WTC11 (cell line): ENCODE measurements around the gene CLEC16A. TPM values are rescaled to one million over a fixed set of nuclear protein-coding genes. Genes with fewer than 3 reads are reported as not detected.

Experiments used
- ATAC-seq: fragments of 200-7000 bp; cut with Tn5 transposase; 2 replicates; pipeline ENCODE4 v1.10.0; 2021; ENCODE audit warnings: mild to moderate bottlenecking, moderate library complexity
- CTCF ChIA-PET: fragments of 300-600 bp; sonication (Branson Sonifier 250); formaldehyde crosslinking; loops from one replicate; lab custom pipeline; 2021; ENCODE audit warnings: antibody characterized with exemption; lab: Charles Lee
- POLR2A ChIA-PET: fragments of 350-600 bp; sonication (Branson Sonifier 250); formaldehyde crosslinking; loops from one replicate; lab custom pipeline; 2021; ENCODE audit warnings: antibody characterized with exemption; lab: Charles Lee
- DNase-seq: peaks from one replicate; pipeline ENCODE4 v3.0.0; 2021; ENCODE audit warnings: low spot score
- H3K27ac Mint-ChIP-seq: 2 replicates; pipeline ENCODE4 v1.8.0; 2021; ENCODE audit warnings: mixed read lengths
- H3K27me3 Mint-ChIP-seq: 2 replicates; pipeline ENCODE4 v1.8.0; 2021; ENCODE audit warnings: low read depth, mild to moderate bottlenecking, moderate library complexity, mixed read lengths
- H3K36me3 Mint-ChIP-seq: 2 replicates; pipeline ENCODE4 v1.8.0; 2021; ENCODE audit warnings: mixed read lengths
- H3K4me1 Mint-ChIP-seq: 2 replicates; pipeline ENCODE4 v1.8.0; 2022; ENCODE audit warnings: mixed read lengths
- H3K4me3 Mint-ChIP-seq: 2 replicates; pipeline ENCODE4 v1.8.0; 2021; ENCODE audit warnings: mild to moderate bottlenecking, moderate library complexity, mixed read lengths
- H3K9me3 Mint-ChIP-seq: 2 replicates; pipeline ENCODE4 v1.8.0; 2021; ENCODE audit warnings: mixed read lengths
- ATF1 ChIP-seq: sonication (generic); formaldehyde crosslinking; IDR thresholded peaks from 2 replicates; pipeline ENCODE4 v1.8.1; 2023; ENCODE audit warnings: mild to moderate bottlenecking, moderate library complexity, missing genetic modification reagents
- ELF4 ChIP-seq: sonication (generic); formaldehyde crosslinking; IDR thresholded peaks from 2 replicates; pipeline ENCODE4 v1.8.1; 2022; ENCODE audit warnings: low read depth, mild to moderate bottlenecking, moderate library complexity, missing genetic modification reagents
- EMX1 ChIP-seq: fragments of 250-450 bp; sonication (Bioruptor Pico); IDR thresholded peaks from 2 replicates; pipeline ENCODE4 v1.8.0; 2021; ENCODE audit warnings: mild to moderate bottlenecking
- GABPB1 ChIP-seq: sonication (generic); formaldehyde crosslinking; IDR thresholded peaks from 2 replicates; pipeline ENCODE4 v1.8.1; 2023; ENCODE audit warnings: mild to moderate bottlenecking, missing genetic modification reagents
- HMGA2 ChIP-seq: fragments of 250-450 bp; sonication (Bioruptor Pico); IDR thresholded peaks from 2 replicates; pipeline ENCODE4 v1.4.0; 2021; ENCODE audit warnings: mild to moderate bottlenecking, moderate library complexity
- IRF2 ChIP-seq: sonication (generic); formaldehyde crosslinking; IDR thresholded peaks from 2 replicates; pipeline ENCODE4 v1.8.0; 2022; ENCODE audit warnings: low read depth, missing genetic modification reagents, borderline replicate concordance
- KAT7 ChIP-seq: sonication (generic); formaldehyde crosslinking; IDR thresholded peaks from 2 replicates; pipeline ENCODE4 v1.8.1; 2023; ENCODE audit warnings: missing genetic modification reagents, mild to moderate bottlenecking, borderline replicate concordance
- NFATC4 ChIP-seq: fragments of 250-450 bp; sonication (Bioruptor Pico); IDR thresholded peaks from 2 replicates; pipeline ENCODE4 v1.9.0; 2021; ENCODE audit warnings: mild to moderate bottlenecking
- NR1H2 ChIP-seq: sonication (generic); formaldehyde crosslinking; IDR thresholded peaks from 2 replicates; pipeline ENCODE4 v1.9.0; 2021; ENCODE audit warnings: mild to moderate bottlenecking, moderate library complexity, missing genetic modification reagents
- SMAD3 ChIP-seq: sonication (generic); formaldehyde crosslinking; IDR thresholded peaks from 2 replicates; pipeline ENCODE4 v1.8.0; 2022; ENCODE audit warnings: missing genetic modification reagents, mild to moderate bottlenecking, borderline replicate concordance
- SOX15 ChIP-seq: fragments of 250-450 bp; sonication (Bioruptor Pico); IDR thresholded peaks from 2 replicates; pipeline ENCODE4 v1.9.0; 2021; ENCODE audit warnings: mild to moderate bottlenecking
- TEAD4 ChIP-seq: sonication (generic); formaldehyde crosslinking; IDR thresholded peaks from 2 replicates; pipeline ENCODE4 v1.8.0; 2022; ENCODE audit warnings: mild to moderate bottlenecking, missing genetic modification reagents
- ZBTB21 ChIP-seq: sonication (generic); formaldehyde crosslinking; IDR thresholded peaks from 2 replicates; pipeline ENCODE4 v1.8.1; 2023; ENCODE audit warnings: mild to moderate bottlenecking, missing genetic modification reagents, borderline replicate concordance
- ZNF416 ChIP-seq: fragments of 250-450 bp; sonication (Bioruptor Pico); IDR thresholded peaks from 2 replicates; pipeline ENCODE4 v1.9.0; 2021; ENCODE audit warnings: mild to moderate bottlenecking, inconsistent platforms
- total RNA-seq: library from RNA; stranded (reverse); gene quantifications from 3 replicates; pipeline ENCODE4 v1.2.3, GENCODE V29; 2021
- TF ChIP-seq, protein P1 (sequence below): sonication (generic); formaldehyde crosslinking; IDR thresholded peaks from 2 replicates; pipeline ENCODE4 v1.8.0; 2023; ENCODE audit warnings: mild to moderate bottlenecking, missing genetic modification reagents
- TF ChIP-seq, protein P2 (sequence below): sonication (generic); formaldehyde crosslinking; IDR thresholded peaks from 2 replicates; pipeline ENCODE4 v1.8.0; 2022; ENCODE audit warnings: mild to moderate bottlenecking, missing genetic modification reagents
- TF ChIP-seq, protein P3 (sequence below): sonication (generic); formaldehyde crosslinking; IDR thresholded peaks from 2 replicates; pipeline ENCODE4 v1.8.1; 2023; ENCODE audit warnings: mild to moderate bottlenecking, missing genetic modification reagents
- TF ChIP-seq, protein P4 (sequence below): fragments of 250-450 bp; sonication (Bioruptor Pico); conservative IDR thresholded peaks from 2 replicates; pipeline ENCODE4 v1.9.0; 2021; ENCODE audit warnings: mild to moderate bottlenecking
- TF ChIP-seq, protein P5 (sequence below): sonication (generic); formaldehyde crosslinking; IDR thresholded peaks from 2 replicates; pipeline ENCODE4 v1.8.0; 2023; ENCODE audit warnings: missing genetic modification reagents, mild to moderate bottlenecking, borderline replicate concordance

Gene CLEC16A
- total RNA-seq, 1 experiment from 2014 or later, result 14.4 TPM

DNA sequence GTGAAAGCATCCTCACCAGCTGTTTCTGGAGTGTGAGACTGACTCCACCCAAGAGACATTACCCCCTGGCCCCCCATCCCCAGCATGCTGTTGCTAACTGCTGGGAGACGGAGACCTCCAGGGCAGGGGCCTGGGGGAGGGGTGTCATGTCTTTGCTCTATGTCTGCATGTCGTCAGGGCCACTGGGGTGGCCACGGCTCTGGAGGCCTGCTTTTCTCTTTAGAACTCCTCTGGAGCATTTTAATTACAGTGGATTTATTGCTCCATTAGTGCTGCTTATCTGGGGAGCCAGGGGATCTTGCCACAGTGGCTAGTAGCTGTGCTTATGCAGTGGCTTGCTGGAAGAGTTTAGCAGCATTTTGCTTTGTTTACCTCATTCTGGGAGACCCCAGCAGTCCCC lies 32.3 kb downstream of the CLEC16A start:
- no peak overlapping the region for H3K27ac Mint-ChIP-seq
- ATAC-seq (no peak), DNase-seq (no peak)
- ChIA-PET CTCF (interaction anchor here (1.0 to 2.2 kb wide), 2 partner anchors 13 to 411 kb away, joined by 3 to 7 read pairs; no protein-coding TSS in a partner anchor), POLR2A (no interaction called here)
- TF ChIP-seq, protein P1, sequence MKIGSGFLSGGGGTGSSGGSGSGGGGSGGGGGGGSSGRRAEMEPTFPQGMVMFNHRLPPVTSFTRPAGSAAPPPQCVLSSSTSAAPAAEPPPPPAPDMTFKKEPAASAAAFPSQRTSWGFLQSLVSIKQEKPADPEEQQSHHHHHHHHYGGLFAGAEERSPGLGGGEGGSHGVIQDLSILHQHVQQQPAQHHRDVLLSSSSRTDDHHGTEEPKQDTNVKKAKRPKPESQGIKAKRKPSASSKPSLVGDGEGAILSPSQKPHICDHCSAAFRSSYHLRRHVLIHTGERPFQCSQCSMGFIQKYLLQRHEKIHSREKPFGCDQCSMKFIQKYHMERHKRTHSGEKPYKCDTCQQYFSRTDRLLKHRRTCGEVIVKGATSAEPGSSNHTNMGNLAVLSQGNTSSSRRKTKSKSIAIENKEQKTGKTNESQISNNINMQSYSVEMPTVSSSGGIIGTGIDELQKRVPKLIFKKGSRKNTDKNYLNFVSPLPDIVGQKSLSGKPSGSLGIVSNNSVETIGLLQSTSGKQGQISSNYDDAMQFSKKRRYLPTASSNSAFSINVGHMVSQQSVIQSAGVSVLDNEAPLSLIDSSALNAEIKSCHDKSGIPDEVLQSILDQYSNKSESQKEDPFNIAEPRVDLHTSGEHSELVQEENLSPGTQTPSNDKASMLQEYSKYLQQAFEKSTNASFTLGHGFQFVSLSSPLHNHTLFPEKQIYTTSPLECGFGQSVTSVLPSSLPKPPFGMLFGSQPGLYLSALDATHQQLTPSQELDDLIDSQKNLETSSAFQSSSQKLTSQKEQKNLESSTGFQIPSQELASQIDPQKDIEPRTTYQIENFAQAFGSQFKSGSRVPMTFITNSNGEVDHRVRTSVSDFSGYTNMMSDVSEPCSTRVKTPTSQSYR (CRISPR knock-in tag), result no peak
- TF ChIP-seq, protein P2, sequence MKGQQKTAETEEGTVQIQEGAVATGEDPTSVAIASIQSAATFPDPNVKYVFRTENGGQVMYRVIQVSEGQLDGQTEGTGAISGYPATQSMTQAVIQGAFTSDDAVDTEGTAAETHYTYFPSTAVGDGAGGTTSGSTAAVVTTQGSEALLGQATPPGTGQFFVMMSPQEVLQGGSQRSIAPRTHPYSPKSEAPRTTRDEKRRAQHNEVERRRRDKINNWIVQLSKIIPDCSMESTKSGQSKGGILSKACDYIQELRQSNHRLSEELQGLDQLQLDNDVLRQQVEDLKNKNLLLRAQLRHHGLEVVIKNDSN, result no peak
- TF ChIP-seq, protein P3, sequence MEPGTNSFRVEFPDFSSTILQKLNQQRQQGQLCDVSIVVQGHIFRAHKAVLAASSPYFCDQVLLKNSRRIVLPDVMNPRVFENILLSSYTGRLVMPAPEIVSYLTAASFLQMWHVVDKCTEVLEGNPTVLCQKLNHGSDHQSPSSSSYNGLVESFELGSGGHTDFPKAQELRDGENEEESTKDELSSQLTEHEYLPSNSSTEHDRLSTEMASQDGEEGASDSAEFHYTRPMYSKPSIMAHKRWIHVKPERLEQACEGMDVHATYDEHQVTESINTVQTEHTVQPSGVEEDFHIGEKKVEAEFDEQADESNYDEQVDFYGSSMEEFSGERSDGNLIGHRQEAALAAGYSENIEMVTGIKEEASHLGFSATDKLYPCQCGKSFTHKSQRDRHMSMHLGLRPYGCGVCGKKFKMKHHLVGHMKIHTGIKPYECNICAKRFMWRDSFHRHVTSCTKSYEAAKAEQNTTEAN (CRISPR knock-in tag), result no peak
- TF ChIP-seq NR1H2 (CRISPR knock-in tag) (no peak), ZNF416 (no peak), SMAD3 (CRISPR knock-in tag) (no peak), GABPB1 (CRISPR knock-in tag) (no peak), IRF2 (CRISPR knock-in tag) (no peak), EMX1 (no peak), KAT7 (CRISPR knock-in tag) (no peak), SOX15 (no peak), ELF4 (no peak), HMGA2 (CRISPR knock-in tag) (no peak), TEAD4 (CRISPR knock-in tag) (no peak), ZBTB21 (CRISPR knock-in tag) (no peak), NFATC4 (no peak), ATF1 (CRISPR knock-in tag) (no peak)
- TF ChIP-seq, protein P4, sequence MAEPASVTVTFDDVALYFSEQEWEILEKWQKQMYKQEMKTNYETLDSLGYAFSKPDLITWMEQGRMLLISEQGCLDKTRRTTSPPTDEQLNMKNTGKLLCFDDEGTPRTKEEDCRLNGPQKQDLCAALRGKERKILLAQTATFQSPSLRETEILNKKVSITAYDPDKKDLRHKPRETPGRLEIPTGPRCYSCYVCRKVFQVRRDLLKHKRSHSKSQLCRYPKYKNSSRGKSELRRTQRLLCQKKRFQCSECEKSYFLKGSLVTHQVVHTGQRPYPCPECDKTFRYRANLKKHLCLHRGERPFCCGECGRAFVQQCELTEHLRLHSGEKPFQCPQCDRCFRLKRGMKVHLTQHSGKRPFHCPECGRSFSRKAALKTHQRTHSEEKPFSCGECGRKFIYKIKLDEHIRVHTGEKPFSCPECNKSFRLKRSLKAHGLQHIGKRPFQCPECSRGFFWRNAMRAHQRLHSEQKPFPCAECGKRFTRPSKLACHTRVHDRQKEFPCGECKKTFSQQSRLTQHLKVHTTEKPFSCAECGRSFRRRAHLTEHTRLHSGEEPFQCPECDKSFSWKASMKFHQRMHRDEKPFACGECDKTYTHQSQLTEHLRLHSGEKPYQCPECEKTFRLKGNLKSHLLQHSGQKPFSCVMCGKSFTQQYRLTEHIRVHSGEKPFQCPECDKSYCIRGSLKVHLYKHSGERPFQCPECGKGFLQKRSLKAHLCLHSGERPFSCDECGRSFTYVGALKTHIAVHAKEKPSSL, result no peak
- TF ChIP-seq, protein P5, sequence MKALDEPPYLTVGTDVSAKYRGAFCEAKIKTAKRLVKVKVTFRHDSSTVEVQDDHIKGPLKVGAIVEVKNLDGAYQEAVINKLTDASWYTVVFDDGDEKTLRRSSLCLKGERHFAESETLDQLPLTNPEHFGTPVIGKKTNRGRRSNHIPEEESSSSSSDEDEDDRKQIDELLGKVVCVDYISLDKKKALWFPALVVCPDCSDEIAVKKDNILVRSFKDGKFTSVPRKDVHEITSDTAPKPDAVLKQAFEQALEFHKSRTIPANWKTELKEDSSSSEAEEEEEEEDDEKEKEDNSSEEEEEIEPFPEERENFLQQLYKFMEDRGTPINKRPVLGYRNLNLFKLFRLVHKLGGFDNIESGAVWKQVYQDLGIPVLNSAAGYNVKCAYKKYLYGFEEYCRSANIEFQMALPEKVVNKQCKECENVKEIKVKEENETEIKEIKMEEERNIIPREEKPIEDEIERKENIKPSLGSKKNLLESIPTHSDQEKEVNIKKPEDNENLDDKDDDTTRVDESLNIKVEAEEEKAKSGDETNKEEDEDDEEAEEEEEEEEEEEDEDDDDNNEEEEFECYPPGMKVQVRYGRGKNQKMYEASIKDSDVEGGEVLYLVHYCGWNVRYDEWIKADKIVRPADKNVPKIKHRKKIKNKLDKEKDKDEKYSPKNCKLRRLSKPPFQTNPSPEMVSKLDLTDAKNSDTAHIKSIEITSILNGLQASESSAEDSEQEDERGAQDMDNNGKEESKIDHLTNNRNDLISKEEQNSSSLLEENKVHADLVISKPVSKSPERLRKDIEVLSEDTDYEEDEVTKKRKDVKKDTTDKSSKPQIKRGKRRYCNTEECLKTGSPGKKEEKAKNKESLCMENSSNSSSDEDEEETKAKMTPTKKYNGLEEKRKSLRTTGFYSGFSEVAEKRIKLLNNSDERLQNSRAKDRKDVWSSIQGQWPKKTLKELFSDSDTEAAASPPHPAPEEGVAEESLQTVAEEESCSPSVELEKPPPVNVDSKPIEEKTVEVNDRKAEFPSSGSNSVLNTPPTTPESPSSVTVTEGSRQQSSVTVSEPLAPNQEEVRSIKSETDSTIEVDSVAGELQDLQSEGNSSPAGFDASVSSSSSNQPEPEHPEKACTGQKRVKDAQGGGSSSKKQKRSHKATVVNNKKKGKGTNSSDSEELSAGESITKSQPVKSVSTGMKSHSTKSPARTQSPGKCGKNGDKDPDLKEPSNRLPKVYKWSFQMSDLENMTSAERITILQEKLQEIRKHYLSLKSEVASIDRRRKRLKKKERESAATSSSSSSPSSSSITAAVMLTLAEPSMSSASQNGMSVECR (CRISPR knock-in tag), result no peak
- no peaks in the 10 kb centered on the region; the same call in 1 of the 2 replicates for H3K36me3 Mint-ChIP-seq
- peaks cover 20% of the 10 kb centered on the region for H3K4me1 Mint-ChIP-seq
- no peak overlapping the region for H3K4me3 Mint-ChIP-seq
- no peaks in the 10 kb centered on the region for H3K27me3 Mint-ChIP-seq
- no peaks in the 10 kb centered on the region for H3K9me3 Mint-ChIP-seq
